Omental fat pad (tissue), 4 donors: Measurements from ENCODE around the gene PTGDR2. TPM values are rescaled to one million over a fixed set of nuclear protein-coding genes. Genes with fewer than 3 reads are reported as not detected.

Source experiments
- ATAC-seq: fragments of 150-250 bp; one replicate; pipeline ENCODE4 v1.9.1; 2016; ENCODE audit warnings: mild to moderate bottlenecking, moderate library complexity; ENCODE audit not compliant: low FRiP score
- DNase-seq: peaks from one replicate; pipeline ENCODE4 v3.0.0-alpha.2; 2019; ENCODE audit warnings: low spot score
- CTCF ChIP-seq, 3 donors: fragments of 450-650 bp; IDR thresholded peaks; one replicate each; pipeline ENCODE4 v1.5.1; 2016 to 2017; ENCODE audit warnings: antibody characterized with exemption in 3 of 3, mild to moderate bottlenecking in 3 of 3, moderate library complexity in 2 of 3
- total RNA-seq, 4 donors: library from RNA; depleted of rRNA; stranded (reverse); fragments of >200 nt; gene quantifications; one replicate each; pipeline ENCODE4 v1.1.0, GENCODE V29; 2016

The PTGDR2 gene
- total RNA-seq, 4 donors from 2014 or later: 0.28 to 1.1 TPM; not detected in 2

- TF ChIP-seq CTCF (IDR thresholded peaks at IDR 0.05): no peak
- ATAC-seq (no peak), DNase-seq (no peak)
These were observed 24.3 kb upstream of the PTGDR2 start for GRCh38 chr11:60879971-60880588.

- ATAC-seq (no peak), DNase-seq (no peak)
- TF ChIP-seq CTCF (IDR thresholded peaks at IDR 0.05): no peak
These were observed 23.4 kb upstream of the PTGDR2 start for GRCh38 chr11:60879104-60879503.

GRCh38 chr11:60878245-60879101, 22.7 kb upstream of the PTGDR2 start:
- DNase-seq (no peak), ATAC-seq (no peak)
- no peak for TF ChIP-seq CTCF (IDR thresholded peaks at IDR 0.05)

GRCh38 chr11:60876168-60876485, 20.4 kb upstream of the PTGDR2 start:
- TF ChIP-seq CTCF (IDR thresholded peaks at IDR 0.05): no peak
- no peak for DNase-seq
- ATAC-seq: no peak

- no peak for ATAC-seq
- DNase-seq: no peak
- TF ChIP-seq CTCF (IDR thresholded peaks at IDR 0.05): no peak
These were observed 19.8 kb upstream of the PTGDR2 start for GRCh38 chr11:60875366-60876167.

GRCh38 chr11:60874421-60875365, 18.9 kb upstream of the PTGDR2 start:
- no peak for TF ChIP-seq CTCF (IDR thresholded peaks at IDR 0.05)
- DNase-seq: no peak
- no peak for ATAC-seq
